Measurements from ENCODE around the gene UNC119. TPM values are rescaled to one million over a fixed set of nuclear protein-coding genes. Genes with fewer than 3 reads are reported as not detected.

UNC119 gene
- 29.5 and 30.2 TPM in 2 replicates for total RNA-seq

DNA sequence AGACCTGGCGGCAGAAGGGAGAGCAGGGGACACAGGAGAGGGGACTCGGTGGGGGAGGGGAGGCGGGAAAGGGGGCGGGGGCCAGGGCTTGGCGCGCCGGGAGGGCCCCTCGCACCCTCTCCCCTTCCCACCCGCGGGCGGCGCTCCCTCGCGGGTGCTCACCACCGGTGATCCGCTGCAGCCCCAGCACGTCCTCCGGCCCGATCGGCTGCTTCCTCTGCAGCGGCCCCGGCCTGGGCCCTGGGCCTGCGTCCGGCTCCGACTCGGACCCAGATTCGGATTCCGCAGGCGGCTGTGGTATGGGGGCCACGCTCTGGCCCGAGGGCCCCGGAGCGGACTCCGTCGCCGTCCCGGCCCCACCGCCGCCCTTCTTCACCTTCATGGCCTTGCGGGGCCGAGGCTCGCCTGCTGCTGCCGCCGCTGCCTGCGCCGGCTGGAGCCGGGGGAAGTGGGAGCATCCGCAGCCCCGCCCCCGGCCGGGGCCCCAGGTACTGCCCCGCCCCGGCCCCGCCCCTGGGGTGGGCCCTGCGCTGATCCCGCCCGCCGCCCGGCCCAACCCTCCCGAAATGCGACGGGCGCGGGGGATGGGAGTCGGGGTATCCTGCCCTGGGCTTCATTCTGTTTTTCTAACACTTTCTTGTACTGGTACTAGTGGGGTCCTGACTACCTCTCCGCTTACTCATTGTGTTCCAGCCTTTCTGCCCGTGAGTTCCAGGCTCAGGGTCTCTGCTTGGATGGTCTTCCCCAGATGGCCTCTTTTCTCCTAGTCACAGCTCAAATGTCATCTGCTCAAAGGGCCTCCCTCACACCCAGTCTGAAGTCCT, at the start of gene UNC119:
Gene UNC119 (minus strand): TSS at position 449 of the 824 bp plus-strand sequence. CDS start 67 bp downstream, at position 382.

DNA sequence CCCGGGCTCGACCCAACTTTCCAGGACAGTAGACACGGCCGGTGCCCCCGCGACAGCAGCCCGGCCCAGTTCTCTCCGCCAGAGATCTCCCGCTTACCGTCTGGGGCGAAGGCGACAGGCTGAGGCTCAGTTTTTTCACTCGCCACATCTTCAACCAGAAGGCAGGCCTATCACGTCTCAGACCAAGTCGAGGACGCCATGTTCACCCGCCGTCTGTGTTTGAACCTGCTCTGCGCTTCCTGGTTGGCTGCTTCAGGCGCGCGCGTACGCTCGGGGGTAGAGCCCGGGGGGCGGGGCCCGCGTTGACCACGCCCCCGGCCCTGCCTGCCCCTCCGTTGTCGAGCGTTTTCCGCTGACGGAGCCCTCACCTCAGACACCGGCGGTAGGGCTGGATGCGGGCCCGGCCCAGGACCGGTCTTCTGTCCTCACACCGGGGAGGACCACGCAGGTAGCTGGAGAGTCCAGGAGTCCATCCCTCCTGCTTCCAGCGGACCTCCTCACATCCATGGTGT, 46.4 kb upstream of the UNC119 start, which contains the start of gene SPAG5:
Gene SPAG5 (minus strand): TSS at position 227 of the 512 bp plus-strand sequence. CDS start 79 bp downstream, at position 148.

DNA sequence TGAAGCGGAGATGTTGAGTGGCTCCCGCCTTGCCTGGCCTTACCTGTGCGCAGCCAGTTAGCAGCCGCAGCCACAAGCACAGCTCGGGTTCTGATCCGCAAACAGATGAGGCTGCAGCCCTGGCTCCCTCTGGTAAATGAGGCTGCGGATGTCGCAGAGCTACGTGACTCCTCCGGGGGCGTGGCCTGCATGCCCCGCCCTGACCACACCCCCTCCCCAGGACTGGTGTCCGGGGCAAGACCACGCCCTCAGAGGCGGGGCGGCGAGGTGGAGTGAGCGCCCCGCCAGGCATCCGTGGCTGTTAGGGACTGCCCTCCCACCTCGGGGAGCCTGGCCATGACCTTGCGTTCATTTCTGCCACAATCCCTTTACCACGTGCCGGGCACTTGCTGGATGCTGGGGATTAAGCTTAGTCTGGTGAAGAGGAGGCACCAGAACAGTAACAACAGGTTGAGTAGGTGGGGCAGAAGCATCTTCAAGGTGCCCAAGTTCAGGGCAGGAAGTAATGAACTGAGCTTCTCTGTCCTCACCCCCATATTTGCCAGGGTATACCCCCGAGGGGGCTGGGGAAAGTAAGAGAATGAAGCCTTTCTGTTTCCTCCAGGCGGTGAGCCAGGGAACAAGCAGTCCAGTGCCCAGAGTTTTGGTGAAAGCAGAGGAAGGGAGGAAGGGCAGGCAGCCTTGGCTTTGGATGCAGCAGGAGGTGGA, 24.5 kb upstream of the UNC119 start, which contains the start of gene ALDOC:
Gene ALDOC (minus strand): TSS at position 138 of the 708 bp plus-strand sequence. CDS start 1,363 bp downstream, outside the sequence.

DNA sequence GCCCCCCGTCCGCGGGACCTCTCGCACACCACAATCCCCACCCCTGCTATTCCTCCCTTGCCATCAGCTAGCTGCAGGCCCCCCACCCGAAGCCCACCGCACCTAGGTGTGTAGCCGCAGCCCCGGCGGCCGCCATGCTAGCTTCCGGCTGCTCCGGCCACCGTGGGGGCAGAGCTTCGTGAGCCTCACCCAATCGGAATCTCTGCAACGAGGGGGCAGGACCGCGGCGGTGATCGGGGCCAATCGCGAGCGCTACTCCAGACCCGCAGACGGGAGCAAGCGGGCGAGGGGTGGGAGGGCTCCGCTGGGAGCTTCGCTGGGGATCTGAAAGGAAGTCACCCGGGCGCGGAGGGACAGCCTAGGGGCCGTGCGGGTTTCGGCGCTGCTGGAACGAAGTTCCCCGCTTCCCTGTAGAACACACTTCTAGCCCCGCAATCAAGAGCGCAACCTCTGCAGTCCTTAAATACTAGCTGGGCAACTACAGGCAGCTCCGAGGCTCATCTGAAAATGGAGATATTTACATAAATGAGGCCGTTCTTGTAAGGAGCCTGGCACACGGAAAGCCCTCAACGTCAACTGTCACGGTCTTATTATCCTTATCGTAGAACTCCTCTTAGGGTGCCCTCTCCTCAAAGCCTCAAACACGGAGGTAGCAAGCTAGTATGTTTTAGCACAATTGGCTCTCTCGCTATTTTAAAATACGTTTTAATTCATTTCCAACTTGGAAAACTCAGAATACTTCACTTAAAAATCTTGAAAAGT, 19.1 kb upstream of the UNC119 start, which contains the start of gene PIGS:
Gene PIGS (minus strand): TSS at position 164 of the 762 bp plus-strand sequence. CDS start 28 bp downstream, at position 136.

DNA sequence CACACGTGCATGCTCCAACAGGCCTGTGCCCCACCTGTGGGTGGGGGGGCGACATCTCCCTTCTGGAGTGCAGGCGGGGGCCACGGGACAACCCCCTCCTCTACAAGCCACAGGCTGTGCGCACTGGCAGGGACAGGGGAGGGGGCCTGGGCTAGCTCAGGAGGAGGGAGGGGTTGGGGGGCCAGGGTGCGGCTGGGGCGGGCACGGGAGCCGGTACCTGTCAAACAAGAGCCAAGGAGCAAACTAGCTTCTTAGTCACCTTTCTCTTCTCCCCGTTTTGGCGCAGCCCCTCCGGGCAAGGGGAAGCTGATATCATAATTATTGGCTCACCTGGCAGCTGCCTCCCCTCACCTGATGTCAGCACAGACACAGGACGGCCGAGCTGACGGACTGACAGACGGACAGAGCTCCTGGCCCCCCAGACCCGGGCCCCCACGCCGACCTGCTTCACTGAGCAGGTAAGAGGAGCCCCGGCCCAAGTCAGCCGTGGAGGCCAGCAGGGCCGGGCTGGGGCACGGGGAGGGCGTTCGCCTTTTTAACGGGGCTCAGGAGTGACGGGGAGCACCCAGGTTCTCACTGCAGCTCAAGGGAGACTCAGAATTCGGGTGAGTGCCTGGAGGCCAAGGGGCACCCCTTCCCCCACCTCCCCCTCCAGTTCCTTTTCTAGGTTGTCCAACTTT, 46.3 kb downstream of the UNC119 start, which contains the start of gene FOXN1:
Gene FOXN1 (plus strand): TSS at position 363 of the 680 bp plus-strand sequence. CDS start 17,622 bp downstream, outside the sequence.

Other genes starting within 250 kb of the UNC119 start
- 18.5 and 21.3 TPM in 2 replicates for gene TMEM97, start 233.4 kb downstream of the UNC119 start, total RNA-seq
- gene IFT20, start 217.2 kb downstream of the UNC119 start, total RNA-seq: 32.2 and 38.3 TPM in 2 replicates
- gene TNFAIP1, start 216.9 kb downstream of the UNC119 start, total RNA-seq: 83.7 and 86.3 TPM in 2 replicates
- 98.7 and 116 TPM in 2 replicates for gene POLDIP2, start 195.1 kb downstream of the UNC119 start, total RNA-seq
- not detected in 2 replicates for gene SEBOX, start 187.4 kb downstream of the UNC119 start, total RNA-seq
- gene VTN, start 182.3 kb downstream of the UNC119 start, total RNA-seq: 0.07 TPM in 1 of 2 replicates, not detected in the other
- gene SARM1, start 180.9 kb downstream of the UNC119 start, total RNA-seq: 4.5 and 5.5 TPM in 2 replicates
- 4.1 and 4.2 TPM in 2 replicates for gene SLC46A1, start 146.4 kb downstream of the UNC119 start, total RNA-seq
- not detected in 2 replicates for gene SLC13A2, start 79.0 kb downstream of the UNC119 start, total RNA-seq
- gene FOXN1, start 46.3 kb downstream of the UNC119 start, total RNA-seq: not detected in 2 replicates
- 55.2 and 64.4 TPM in 2 replicates for gene PIGS, start 18.9 kb upstream of the UNC119 start, total RNA-seq
- gene ALDOC, start 24.3 kb upstream of the UNC119 start, total RNA-seq: 9.1 and 12.3 TPM in 2 replicates
- 49.6 and 54.7 TPM in 2 replicates for gene SPAG5, start 46.4 kb upstream of the UNC119 start, total RNA-seq
- gene RSKR, start 61.6 kb upstream of the UNC119 start, total RNA-seq: 1.5 and 2.5 TPM in 2 replicates
- gene BLTP2, start 92.5 kb upstream of the UNC119 start, total RNA-seq: 108 and 135 TPM in 2 replicates
- gene SDF2, start 109.3 kb upstream of the UNC119 start, total RNA-seq: 40.2 and 44.2 TPM in 2 replicates
- gene SUPT6H, start 109.6 kb upstream of the UNC119 start, total RNA-seq: 28.2 and 29.4 TPM in 2 replicates
- gene PROCA1, start 159.3 kb upstream of the UNC119 start, total RNA-seq: 0.94 TPM in 1 of 2 replicates, not detected in the other
- gene RAB34, start 165.2 kb upstream of the UNC119 start, total RNA-seq: 64.0 and 66.2 TPM in 2 replicates
- gene RPL23A, start 167.4 kb upstream of the UNC119 start, total RNA-seq: 731 and 742 TPM in 2 replicates
- 2.5 and 3.5 TPM in 2 replicates for gene TLCD1, start 173.6 kb upstream of the UNC119 start, total RNA-seq
- 1.6 and 3.7 TPM in 2 replicates for gene NEK8, start 176.2 kb upstream of the UNC119 start, total RNA-seq
- 25.8 and 29.2 TPM in 2 replicates for gene TRAF4, start 191.4 kb upstream of the UNC119 start, total RNA-seq